Natural killer cell (primary cell): ENCODE results near the gene COL3A1. TPM values are rescaled to one million over a fixed set of nuclear protein-coding genes. Genes with fewer than 3 reads are reported as not detected.

Experiments
- ATAC-seq, 3 donors: fragments of 150-1000 bp in 2 of 3; fragments of 200-7000 bp in 1 of 3; cut with Tn5 transposase; 1 replicate in 1 of 3; 2 replicates in 2 of 3; pipeline ENCODE4 v1.10.0; 2021; ENCODE audit warnings: mild to moderate bottlenecking in 2 of 3, moderate library complexity in 2 of 3
- DNase-seq, 2 donors: peaks; one replicate each; pipeline versions ENCODE4 v3.0.0 to v3.0.0-alpha.2; 2013 to 2021; ENCODE audit warnings: mixed read lengths in 1 of 2
- H3K27ac ChIP-seq: one replicate; pipeline ENCODE4 v1.5.1; 2013; ENCODE audit warnings: mild to moderate bottlenecking, low read length
- H3K27me3 ChIP-seq: one replicate; pipeline ENCODE4 v1.6.1; 2013; ENCODE audit warnings: low read length; ENCODE audit not compliant: control insufficient read depth, insufficient read depth
- H3K36me3 ChIP-seq: one replicate; pipeline ENCODE4 v1.6.1; 2013; ENCODE audit warnings: low read length; ENCODE audit not compliant: control insufficient read depth, insufficient read depth
- H3K4me1 ChIP-seq: one replicate; pipeline ENCODE4 v1.6.1; 2013; ENCODE audit warnings: low read length; ENCODE audit not compliant: control insufficient read depth, insufficient read depth
- H3K4me3 ChIP-seq: one replicate; pipeline ENCODE4 v1.5.1; 2013; ENCODE audit warnings: low read length
- H3K9me3 ChIP-seq: one replicate; pipeline ENCODE4 v1.6.1; 2013; ENCODE audit warnings: low read length; ENCODE audit not compliant: control insufficient read depth, insufficient read depth
- H3K27ac Mint-ChIP-seq, 2 donors: one replicate each; pipeline ENCODE4 v1.8.0; 2022; ENCODE audit warnings: mild to moderate bottlenecking in 2 of 2, mixed read lengths in 2 of 2, moderate library complexity in 1 of 2
- H3K27me3 Mint-ChIP-seq, 2 donors: one replicate each; pipeline ENCODE4 v1.8.0; 2022; ENCODE audit warnings: low read depth in 2 of 2, mixed read lengths in 2 of 2
- H3K36me3 Mint-ChIP-seq: one replicate; pipeline ENCODE4 v1.8.0; 2022; ENCODE audit warnings: mixed read lengths
- H3K4me1 Mint-ChIP-seq, 2 donors: one replicate each; pipeline ENCODE4 v1.8.0; 2022; ENCODE audit warnings: mixed read lengths in 2 of 2
- H3K4me3 Mint-ChIP-seq: one replicate; pipeline ENCODE4 v1.8.0; 2022; ENCODE audit warnings: mild to moderate bottlenecking, moderate library complexity, mixed read lengths
- H3K9me3 Mint-ChIP-seq, 2 donors: one replicate each; pipeline ENCODE4 v1.8.0; 2022; ENCODE audit warnings: mixed read lengths in 2 of 2
- CTCF ChIP-seq: fragments of 200-600 bp; IDR thresholded peaks from one replicate; pipeline ENCODE4 v1.8.0; 2022; ENCODE audit warnings: antibody characterized with exemption
- WGBS: methylation state at CpG from one replicate; pipeline ENCODE4 v1.1.7; 2013; ENCODE audit warnings: missing lambda C conversion rate; ENCODE audit not compliant: insufficient coverage; 5-methylcytosine and 5-hydroxymethylcytosine counted together
- intact Hi-C: fragments of 100-400 bp; cut with micrococcal nuclease; formaldehyde crosslinking; loops from one replicate; pipeline ENCODE4 v1.14.2; 2022
- total RNA-seq, 4 donors: library from RNA; stranded (reverse); fragments of 120-200 nt in 1 of 4; gene quantifications; one replicate each; pipeline versions ENCODE4 v1.2.3 to v1.2.4, GENCODE V29; 2013 to 2022

COL3A1 gene
- total RNA-seq, 3 donors from 2014 or later (not counting 1 experiment from before 2014, with no cell fraction given) = not detected

- Histone ChIP-seq H3K9me3 (no peaks in the 10 kb centered on the region), H3K36me3 (no peaks in the 10 kb centered on the region), H3K27ac (no peak overlapping the region), H3K4me1 (no peaks in the 10 kb centered on the region), H3K27me3 (no peaks in the 10 kb centered on the region), H3K4me3 (no peak overlapping the region)
- TF ChIP-seq CTCF = no peak
- DNase-seq (no peak), ATAC-seq (no peak)
- peaks cover 3 to 5% of the 10 kb centered on the region in 2 donors for H3K9me3 Mint-ChIP-seq
- no peaks in the 10 kb centered on the region for H3K36me3 Mint-ChIP-seq
- no peak overlapping the region for H3K4me3 Mint-ChIP-seq
- no peak overlapping the region for H3K27ac Mint-ChIP-seq
- intact Hi-C loops = no loop called here
- no peaks in the 10 kb centered on the region for H3K27me3 Mint-ChIP-seq
- no CpG with 5 or more reads among the region's 1 CpG for WGBS
- no peaks in the 10 kb centered on the region for H3K4me1 Mint-ChIP-seq
Observed at GRCh38 chr2:188970211-188970610, 4.0 kb upstream of the COL3A1 start.

GRCh38 chr2:188971432-188971861, 2.7 kb upstream of the COL3A1 start:
- ATAC-seq (no peak), DNase-seq (no peak)
- Mint-ChIP-seq H3K9me3 (peaks cover 4 to 7% of the 10 kb centered on the region in 2 donors), H3K4me1 (no peaks in the 10 kb centered on the region), H3K36me3 (no peaks in the 10 kb centered on the region), H3K4me3 (no peak overlapping the region), H3K27ac (no peak overlapping the region), H3K27me3 (no peaks in the 10 kb centered on the region)
- Histone ChIP-seq H3K4me1 (no peaks in the 10 kb centered on the region), H3K36me3 (no peaks in the 10 kb centered on the region), H3K9me3 (no peaks in the 10 kb centered on the region), H3K27me3 (no peaks in the 10 kb centered on the region), H3K27ac (no peak overlapping the region), H3K4me3 (no peak overlapping the region)
- TF ChIP-seq CTCF = no peak
- intact Hi-C loops = no loop called here
- 80% methylated on average over 1 of the region's 1 CpG for WGBS

DNA sequence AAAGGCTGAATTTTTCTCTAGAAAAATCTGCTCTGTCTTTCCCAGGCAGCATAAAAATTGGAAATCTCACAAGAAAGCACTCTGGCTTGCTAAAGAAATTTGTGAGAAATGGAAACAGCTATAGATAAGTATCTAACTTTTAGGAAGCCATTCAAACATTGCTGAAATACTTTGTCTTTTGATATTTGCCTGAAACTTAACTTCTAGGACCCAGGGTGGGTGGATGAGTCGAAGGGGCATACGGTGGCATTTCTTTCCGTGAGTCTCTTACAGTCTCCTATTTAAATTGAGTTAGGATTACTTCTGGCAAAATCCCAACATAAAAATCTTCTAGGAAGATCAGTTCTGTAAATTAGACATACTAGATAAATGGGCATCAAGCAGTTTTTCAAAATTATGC, 532 bp upstream of the COL3A1 start:
- no peaks in the 10 kb centered on the region for H3K9me3 ChIP-seq
- Mint-ChIP-seq H3K27me3 (no peaks in the 10 kb centered on the region), H3K4me3 (no peak overlapping the region), H3K4me1 (no peaks in the 10 kb centered on the region), H3K9me3 (peaks cover 0 to 3% of the 10 kb centered on the region in 2 donors), H3K36me3 (no peaks in the 10 kb centered on the region), H3K27ac (no peak overlapping the region)
- intact Hi-C loops = no loop called here
- H3K4me3 ChIP-seq = no peak overlapping the region
- no peaks in the 10 kb centered on the region for H3K36me3 ChIP-seq
- DNase-seq (no peak), ATAC-seq (no peak)
- no peaks in the 10 kb centered on the region for H3K27me3 ChIP-seq
- WGBS = 94% methylated on average over 3 of the region's 3 CpGs
- no peaks in the 10 kb centered on the region for H3K4me1 ChIP-seq
- no peak overlapping the region for H3K27ac ChIP-seq
- TF ChIP-seq CTCF = no peak

DNA sequence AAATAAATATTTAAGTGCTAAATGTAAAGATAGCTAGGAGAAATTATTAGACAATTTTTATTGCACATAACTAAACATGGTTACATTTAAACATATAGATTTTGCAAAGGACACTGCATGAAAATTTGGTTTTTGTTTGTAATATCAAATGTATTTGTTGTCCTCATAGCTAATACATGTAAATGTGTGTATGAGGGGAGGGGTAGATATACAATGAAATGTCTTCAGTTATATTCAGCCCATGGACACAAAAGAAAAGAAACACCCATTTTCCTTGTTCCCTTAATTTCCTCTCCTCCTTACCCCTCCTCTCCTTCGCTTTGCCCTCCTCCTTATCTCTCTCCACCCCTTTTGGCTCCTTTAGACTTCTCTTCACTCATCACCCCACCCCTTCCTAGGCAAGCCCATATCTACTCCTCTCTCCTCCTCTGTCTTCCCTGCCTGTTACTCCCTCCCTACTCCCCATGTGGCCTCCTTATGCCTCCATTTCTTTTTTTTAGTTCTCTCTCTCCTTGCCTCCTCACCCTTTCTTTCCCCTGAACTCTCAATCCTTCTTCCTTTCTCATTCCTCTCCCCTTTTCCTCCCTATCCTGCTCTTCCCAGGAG, 1.4 kb downstream of the COL3A1 start:
- no peaks in the 10 kb centered on the region for H3K36me3 Mint-ChIP-seq
- Histone ChIP-seq H3K9me3 (no peaks in the 10 kb centered on the region), H3K27ac (no peak overlapping the region), H3K4me3 (no peak overlapping the region), H3K27me3 (no peaks in the 10 kb centered on the region), H3K4me1 (no peaks in the 10 kb centered on the region), H3K36me3 (no peaks in the 10 kb centered on the region)
- H3K27me3 Mint-ChIP-seq = no peaks in the 10 kb centered on the region
- TF ChIP-seq CTCF = no peak
- intact Hi-C loops = no loop called here
- H3K9me3 Mint-ChIP-seq = peaks cover 0 to 3% of the 10 kb centered on the region in 2 donors
- 75% methylated on average over 1 of the region's 1 CpG for WGBS
- no peak overlapping the region for H3K27ac Mint-ChIP-seq
- ATAC-seq (no peak), DNase-seq (no peak)
- H3K4me1 Mint-ChIP-seq = no peaks in the 10 kb centered on the region
- H3K4me3 Mint-ChIP-seq = no peak overlapping the region
